K562 (cell line): ENCODE data around the gene ZKSCAN3. TPM values are rescaled to one million over a fixed set of nuclear protein-coding genes. Genes with fewer than 3 reads are reported as not detected.

Experiments used
- BRD4 ChIP-seq: fragments of 200-600 bp; sonication (generic); IDR thresholded peaks from 2 replicates; pipeline ENCODE4 v1.6.1; 2017; ENCODE audit warnings: inconsistent platforms
- KDM5B ChIP-seq: fragments of 200-600 bp; sonication (generic); IDR thresholded peaks from 2 replicates; pipeline ENCODE4 v1.6.1; 2012; ENCODE audit warnings: low read depth, mild to moderate bottlenecking, moderate library complexity, low read length, control low read depth, inconsistent platforms; ENCODE audit not compliant: insufficient replicate concordance
- LARP7 ChIP-seq: fragments of 450-650 bp; IDR thresholded peaks from 2 replicates; pipeline ENCODE4 v1.6.1; 2016
- MCM3 ChIP-seq: fragments of 450-650 bp; IDR thresholded peaks from 2 replicates; pipeline ENCODE4 v1.6.1; 2016
- MECOM ChIP-seq: fragments of 250-450 bp; sonication (Bioruptor Pico); IDR thresholded peaks from 2 replicates; pipeline ENCODE4 v1.8.0; 2022; ENCODE audit warnings: inconsistent platforms
- MYNN ChIP-seq, 2 experiments: sonication (generic); formaldehyde crosslinking in 1 of 2; IDR thresholded peaks; 2 replicates each; pipeline versions ENCODE4 v1.5.0 to v1.6.1; 2016 to 2020; ENCODE audit warnings: antibody characterized with exemption in 1 of 2, missing genetic modification reagents in 1 of 2
- NRF1 ChIP-seq, 2 experiments: fragments of 450-650 bp; IDR thresholded peaks in 1 of 2; conservative IDR thresholded peaks in 1 of 2; 2 replicates each; pipeline ENCODE4 v1.6.1; 2014; ENCODE audit warnings: mild to moderate bottlenecking in 2 of 2
- PHB ChIP-seq: fragments of 250-450 bp; sonication (Bioruptor Pico); IDR thresholded peaks from 2 replicates; pipeline ENCODE4 v1.5.0; 2021
- RBM17 ChIP-seq: fragments of 200-400 bp; formaldehyde crosslinking; IDR thresholded peaks from 2 replicates; pipeline ENCODE4 v1.6.1; 2017; ENCODE audit warnings: low read depth, mild to moderate bottlenecking, low read length, borderline replicate concordance
- RBM34 ChIP-seq: fragments of 200-400 bp; formaldehyde crosslinking; IDR thresholded peaks from 2 replicates; pipeline ENCODE4 v1.6.1; 2018; ENCODE audit warnings: low read length, borderline replicate concordance; ENCODE audit not compliant: insufficient read depth
- SMAD4 ChIP-seq: fragments of 250-450 bp; sonication (Bioruptor Pico); conservative IDR thresholded peaks from 2 replicates; pipeline ENCODE4 v1.8.0; 2021; ENCODE audit warnings: inconsistent platforms, mild to moderate bottlenecking, moderate library complexity
- SMARCE1 ChIP-seq: fragments of 450-650 bp; IDR thresholded peaks from 2 replicates; pipeline ENCODE4 v1.7.1; 2016; ENCODE audit warnings: mild to moderate bottlenecking
- SMC3 ChIP-seq: conservative IDR thresholded peaks from 2 replicates; pipeline ENCODE4 v1.6.1; 2011; ENCODE audit warnings: low read depth, low read length, improper control_type of control experiment; ENCODE audit not compliant: insufficient read depth
- TFAM ChIP-seq: fragments of 250-450 bp; sonication (Bioruptor Pico); conservative IDR thresholded peaks from 2 replicates; pipeline ENCODE4 v1.5.0; 2021; ENCODE audit warnings: mild to moderate bottlenecking, moderate library complexity
- ZBED1 ChIP-seq: IDR thresholded peaks from 2 replicates; pipeline ENCODE4 v1.6.1; 2014
- ZC3H4 ChIP-seq: sonication (generic); formaldehyde crosslinking; IDR thresholded peaks from 2 replicates; pipeline ENCODE4 v1.9.0; 2021; ENCODE audit warnings: missing genetic modification reagents, borderline replicate concordance
- ZKSCAN1 ChIP-seq: fragments of 150-350 bp; IDR thresholded peaks from 2 replicates; pipeline ENCODE4 v1.6.1; 2016; ENCODE audit warnings: low read depth, low read length
- ZNF174 ChIP-seq: fragments of 250-450 bp; sonication (Bioruptor Pico); IDR thresholded peaks from 2 replicates; pipeline ENCODE4 v1.4.0; 2020; ENCODE audit warnings: mild to moderate bottlenecking
- ZNF212 ChIP-seq: fragments of 450-650 bp; formaldehyde crosslinking; IDR thresholded peaks from 2 replicates; pipeline ENCODE4 v1.4.0; 2020; ENCODE audit warnings: mild to moderate bottlenecking
- ZNF217 ChIP-seq: sonication (generic); formaldehyde crosslinking; IDR thresholded peaks from 2 replicates; pipeline ENCODE4 v1.8.0; 2022; ENCODE audit warnings: mild to moderate bottlenecking, missing genetic modification reagents
- ZNF232 ChIP-seq: sonication (generic); formaldehyde crosslinking; IDR thresholded peaks from 2 replicates; pipeline ENCODE4 v1.8.0; 2022; ENCODE audit warnings: mild to moderate bottlenecking, missing genetic modification reagents
- ZNF263 ChIP-seq: sonication (generic); formaldehyde crosslinking; IDR thresholded peaks from 2 replicates; pipeline ENCODE4 v1.8.0; 2022; ENCODE audit warnings: mild to moderate bottlenecking, missing genetic modification reagents, borderline replicate concordance
- ZNF696 ChIP-seq: fragments of 250-450 bp; sonication (Bioruptor Pico); conservative IDR thresholded peaks from 2 replicates; pipeline ENCODE4 v1.4.0; 2020; ENCODE audit warnings: mild to moderate bottlenecking, moderate library complexity
- polyA plus RNA-seq, 8 experiments: library from polyadenylated mRNA; depleted of rRNA in 4 of 8; stranded (reverse) in 5 of 8; unstranded in 3 of 8; fragments of >200 nt; fragmentation: Nextera tagmentation in 2 of 8; fragmentation: Illumina TruSeq in 1 of 8; extraction: Ambion mirVana in 2 of 8; extraction: Trizol in 1 of 8; gene quantifications; 2 replicates each; pipeline versions ENCODE4 v1.2.1 to v1.2.3, GENCODE V29; 2011 to 2014; ENCODE audit warnings: inconsistent platforms in 1 of 8, missing spikeins in 1 of 8
- total RNA-seq, 7 experiments: library from RNA; depleted of rRNA in 6 of 7; stranded (reverse); fragments of >200 nt in 6 of 7; fragmentation: Illumina TruSeq in 2 of 7; extraction: Trizol in 2 of 7; gene quantifications; 2 replicates each; pipeline versions ENCODE4 v1.2.1 to v1.2.3, GENCODE V29; 2011 to 2021; ENCODE audit warnings: low replicate concordance in 1 of 7
- TF ChIP-seq, protein P1 (sequence below): fragments of 450-650 bp; formaldehyde crosslinking; IDR thresholded peaks from 2 replicates; pipeline ENCODE4 v1.4.0; 2022; ENCODE audit warnings: missing genetic modification characterization
- TF ChIP-seq, protein P2 (sequence below): fragments of 200-800 bp; sonication (Bioruptor generic); IDR thresholded peaks from 2 replicates; pipeline ENCODE4 v1.6.1; 2017; ENCODE audit warnings: missing genetic modification characterization, missing compliant biosample characterization
- TF ChIP-seq, protein P3 (sequence below): fragments of 250-450 bp; sonication (Bioruptor Pico); IDR thresholded peaks from 2 replicates; pipeline ENCODE4 v1.9.0; 2021; ENCODE audit warnings: mild to moderate bottlenecking
- TF ChIP-seq, protein P4 (sequence below): fragments of 450-650 bp; IDR thresholded peaks from 2 replicates; pipeline ENCODE4 v1.6.1; 2016

ZKSCAN3 gene
- total and polyA plus RNA-seq, 9 of the 15 experiments (the other 6 are each of a cell fraction or from before 2014, with no cell fraction given), result 3.0 to 12.4 (median 10.2) TPM

DNA sequence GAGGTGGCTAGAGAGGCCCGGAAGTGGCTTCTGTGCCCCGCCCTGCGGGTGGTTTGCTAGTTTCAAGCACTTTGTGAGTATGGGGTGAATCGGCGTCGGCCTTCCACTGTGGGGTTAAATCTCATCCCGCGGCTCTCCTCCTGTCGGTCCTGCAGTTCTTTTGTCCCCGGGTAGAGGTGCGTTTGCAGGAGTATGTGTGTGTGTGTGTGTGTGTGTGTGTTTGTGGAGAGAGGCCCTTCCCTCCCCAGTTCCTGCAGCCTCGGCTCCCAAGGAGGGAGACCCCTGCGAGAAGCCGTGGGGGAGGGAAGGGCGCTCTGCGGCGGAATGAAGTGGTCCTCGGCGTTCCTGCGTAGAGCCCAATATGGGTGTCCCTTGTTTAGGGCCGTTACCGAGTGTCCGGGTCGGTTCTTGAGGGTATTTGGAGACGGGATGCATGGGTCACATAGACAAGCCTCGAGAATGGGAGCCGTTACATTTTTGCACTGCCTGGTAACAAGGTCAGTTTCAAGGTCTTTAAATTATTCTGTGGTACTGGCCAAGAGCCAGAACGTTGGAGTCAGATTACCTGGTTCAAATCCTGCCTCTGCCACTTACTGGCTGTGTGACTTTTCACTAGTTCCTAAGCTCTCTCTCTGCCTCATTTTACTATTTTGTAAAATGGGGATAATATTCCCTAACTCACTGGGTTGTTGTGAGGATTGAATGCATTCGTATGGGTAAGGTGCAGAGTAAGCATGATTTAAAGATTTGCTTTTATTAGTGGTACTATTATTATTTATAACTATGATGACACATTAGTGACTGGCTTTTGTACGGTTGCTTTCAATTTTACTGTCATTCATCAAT lies at the start of gene ZKSCAN3 (continued):
- TF ChIP-seq, protein P1, sequence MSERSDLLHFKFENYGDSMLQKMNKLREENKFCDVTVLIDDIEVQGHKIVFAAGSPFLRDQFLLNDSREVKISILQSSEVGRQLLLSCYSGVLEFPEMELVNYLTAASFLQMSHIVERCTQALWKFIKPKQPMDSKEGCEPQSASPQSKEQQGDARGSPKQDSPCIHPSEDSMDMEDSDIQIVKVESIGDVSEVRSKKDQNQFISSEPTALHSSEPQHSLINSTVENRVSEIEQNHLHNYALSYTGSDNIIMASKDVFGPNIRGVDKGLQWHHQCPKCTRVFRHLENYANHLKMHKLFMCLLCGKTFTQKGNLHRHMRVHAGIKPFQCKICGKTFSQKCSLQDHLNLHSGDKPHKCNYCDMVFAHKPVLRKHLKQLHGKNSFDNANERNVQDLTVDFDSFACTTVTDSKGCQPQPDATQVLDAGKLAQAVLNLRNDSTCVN (CRISPR knock-in tag), result peak; percentile 96; the same call in 1 of the 2 replicates
- TF ChIP-seq ZNF696 (no peak), BRD4 (peak; percentile 86; the same call in 1 of the 2 replicates), ZNF263 (CRISPR knock-in tag) (peak; percentile 52; the same call in 1 of the 2 replicates), SMAD4 (CRISPR knock-in tag) (peak; percentile 86), SMC3 (peak; percentile 9; the same call in 1 of the 2 replicates), PHB (peak; percentile 82; the same call in 1 of the 2 replicates), TFAM (CRISPR knock-in tag) (no peak), ZBED1 (peak; percentile 87), RBM34 (no peak), ZNF217 (no peak), ZNF174 (CRISPR knock-in tag) (no peak), LARP7 (peak; percentile 98), SMARCE1 (peak; percentile 84), ZNF232 (CRISPR knock-in tag) (no peak), ZKSCAN1 (no peak), KDM5B (peak; percentile 93), RBM17 (no peak), MCM3 (no peak), NRF1 (conservative IDR thresholded peaks at IDR 0.05 in 1 of 2, IDR thresholded peaks at IDR 0.05 in 1 of 2) (peak; percentile 37 to 50; a peak in 1 of 4 replicates), MYNN (IDR thresholded peaks at IDR 0.05) (peak; percentile 65; the same call in 1 of the 2 replicates), MYNN (CRISPR knock-in tag; IDR thresholded peaks at IDR 0.05) (no peak), ZNF212 (CRISPR knock-in tag) (no peak), ZC3H4 (CRISPR knock-in tag) (no peak), MECOM (CRISPR knock-in tag) (no peak)
- TF ChIP-seq, protein P2, sequence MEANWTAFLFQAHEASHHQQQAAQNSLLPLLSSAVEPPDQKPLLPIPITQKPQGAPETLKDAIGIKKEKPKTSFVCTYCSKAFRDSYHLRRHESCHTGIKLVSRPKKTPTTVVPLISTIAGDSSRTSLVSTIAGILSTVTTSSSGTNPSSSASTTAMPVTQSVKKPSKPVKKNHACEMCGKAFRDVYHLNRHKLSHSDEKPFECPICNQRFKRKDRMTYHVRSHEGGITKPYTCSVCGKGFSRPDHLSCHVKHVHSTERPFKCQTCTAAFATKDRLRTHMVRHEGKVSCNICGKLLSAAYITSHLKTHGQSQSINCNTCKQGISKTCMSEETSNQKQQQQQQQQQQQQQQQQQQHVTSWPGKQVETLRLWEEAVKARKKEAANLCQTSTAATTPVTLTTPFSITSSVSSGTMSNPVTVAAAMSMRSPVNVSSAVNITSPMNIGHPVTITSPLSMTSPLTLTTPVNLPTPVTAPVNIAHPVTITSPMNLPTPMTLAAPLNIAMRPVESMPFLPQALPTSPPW (CRISPR knock-in tag), result peak; percentile 90
- TF ChIP-seq, protein P3, sequence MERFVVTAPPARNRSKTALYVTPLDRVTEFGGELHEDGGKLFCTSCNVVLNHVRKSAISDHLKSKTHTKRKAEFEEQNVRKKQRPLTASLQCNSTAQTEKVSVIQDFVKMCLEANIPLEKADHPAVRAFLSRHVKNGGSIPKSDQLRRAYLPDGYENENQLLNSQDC, result no peak
- TF ChIP-seq, protein P4, sequence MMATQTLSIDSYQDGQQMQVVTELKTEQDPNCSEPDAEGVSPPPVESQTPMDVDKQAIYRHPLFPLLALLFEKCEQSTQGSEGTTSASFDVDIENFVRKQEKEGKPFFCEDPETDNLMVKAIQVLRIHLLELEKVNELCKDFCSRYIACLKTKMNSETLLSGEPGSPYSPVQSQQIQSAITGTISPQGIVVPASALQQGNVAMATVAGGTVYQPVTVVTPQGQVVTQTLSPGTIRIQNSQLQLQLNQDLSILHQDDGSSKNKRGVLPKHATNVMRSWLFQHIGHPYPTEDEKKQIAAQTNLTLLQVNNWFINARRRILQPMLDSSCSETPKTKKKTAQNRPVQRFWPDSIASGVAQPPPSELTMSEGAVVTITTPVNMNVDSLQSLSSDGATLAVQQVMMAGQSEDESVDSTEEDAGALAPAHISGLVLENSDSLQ, result no peak
